HG03354 (cell line): ENCODE data around the gene VPS37B.

Source experiments
- ATAC-seq: cut with Tn5 transposase; IDR thresholded peaks from one replicate; pipeline ENCODE4 v1.9.1; 2021; ENCODE audit warnings: mild to moderate bottlenecking; ENCODE audit not compliant: unreplicated experiment, poor library complexity, severe bottlenecking

VPS37B gene

GRCh38 chr12:122868471-122869177 is 27.3 kb downstream of the VPS37B start:
- no peak for ATAC-seq

GRCh38 chr12:122867691-122868461 is 28.0 kb downstream of the VPS37B start:
- no peak for ATAC-seq

- no peak for ATAC-seq
These were observed 28.8 kb downstream of the VPS37B start for GRCh38 chr12:122866950-122867607.

- ATAC-seq, result no peak
These were observed 29.5 kb downstream of the VPS37B start for GRCh38 chr12:122866379-122866778.

- ATAC-seq, result no peak
These were observed 30.4 kb downstream of the VPS37B start for GRCh38 chr12:122865268-122866231.

- ATAC-seq, result no peak
These were observed 31.1 kb downstream of the VPS37B start for GRCh38 chr12:122864894-122865253.

- no peak for ATAC-seq
These were observed 32.8 kb downstream of the VPS37B start for GRCh38 chr12:122862872-122863701.

GRCh38 chr12:122862110-122862634 is 33.8 kb downstream of the VPS37B start:
- ATAC-seq, result no peak

GRCh38 chr12:122861587-122861970 is 34.3 kb downstream of the VPS37B start:
- ATAC-seq, result no peak

- ATAC-seq, result no peak
These were observed 34.9 kb downstream of the VPS37B start for GRCh38 chr12:122860854-122861586.

GRCh38 chr12:122860040-122860853 is 35.7 kb downstream of the VPS37B start:
- no peak for ATAC-seq

- no peak for ATAC-seq
These were observed 36.5 kb downstream of the VPS37B start for GRCh38 chr12:122859303-122860039.

GRCh38 chr12:122858591-122859302 is 37.2 kb downstream of the VPS37B start:
- no peak for ATAC-seq

- no peak for ATAC-seq
These were observed 37.8 kb downstream of the VPS37B start for GRCh38 chr12:122858171-122858570.

GRCh38 chr12:122856999-122857671 is 38.8 kb downstream of the VPS37B start:
- no peak for ATAC-seq
